MM.1S (cell line): ENCODE data around the gene CD79A.

ENCODE experiments used
- CTCF ChIP-seq: fragments of 300-600 bp; sonication (generic); IDR thresholded peaks from 2 replicates; pipeline ENCODE4 v1.5.1; 2016; ENCODE audit warnings: antibody characterized with exemption, low read length, mixed read lengths
- EZH2 ChIP-seq: fragments of 300-600 bp; sonication (generic); optimal IDR thresholded peaks from 2 replicates; pipeline ENCODE3; 2017; ENCODE audit warnings: low read depth, mild to moderate bottlenecking, antibody characterized with exemption, low read length, mixed read lengths
- EZH2phosphoT487 ChIP-seq: fragments of 300-600 bp; sonication (generic); IDR thresholded peaks from 2 replicates; pipeline ENCODE4 v1.6.1; 2018; ENCODE audit warnings: antibody characterized with exemption, low read length

- TF ChIP-seq EZH2phosphoT487 = no peak
- TF ChIP-seq CTCF = no peak
- TF ChIP-seq EZH2 = no peak
Observed at GRCh38 chr19:41918653-41919244, 41.7 kb downstream of the CD79A start.
